ENCODE data around the gene CDH26.

Gene CDH26

DNA sequence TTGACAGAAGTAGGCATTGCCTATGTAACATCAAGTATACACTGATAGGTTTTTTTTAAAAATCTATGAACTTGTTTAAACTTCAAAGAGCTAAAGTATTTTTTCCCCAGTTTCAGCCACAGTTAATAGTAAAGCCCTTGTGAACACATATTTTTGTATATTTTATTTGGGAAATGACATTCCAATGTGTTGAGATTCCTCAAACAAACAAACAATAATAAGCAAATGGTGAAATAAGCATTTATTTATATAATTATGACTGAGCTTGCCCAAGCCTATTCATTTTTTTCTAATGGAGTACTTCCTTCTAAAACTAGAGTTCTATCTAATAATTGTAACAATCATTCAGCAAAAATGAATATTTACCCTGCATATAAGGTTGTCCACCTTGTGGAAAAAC, 37.3 kb upstream of the CDH26 start:
- Histone ChIP-seq H3K27me3 (ENCODE audit: insufficient read depth, poor library complexity, severe bottlenecking) (no peaks in the 10 kb centered on the region), H3K4me3 (replicated peaks; ENCODE audit: insufficient read depth, low read length) (no peak overlapping the region), H3K27ac (replicated peaks) (no peak overlapping the region)
- DNase-seq (ENCODE audit: low read depth in 1 of 2, low spot score in 1 of 2): no peak
- TF ChIP-seq, protein P1, sequence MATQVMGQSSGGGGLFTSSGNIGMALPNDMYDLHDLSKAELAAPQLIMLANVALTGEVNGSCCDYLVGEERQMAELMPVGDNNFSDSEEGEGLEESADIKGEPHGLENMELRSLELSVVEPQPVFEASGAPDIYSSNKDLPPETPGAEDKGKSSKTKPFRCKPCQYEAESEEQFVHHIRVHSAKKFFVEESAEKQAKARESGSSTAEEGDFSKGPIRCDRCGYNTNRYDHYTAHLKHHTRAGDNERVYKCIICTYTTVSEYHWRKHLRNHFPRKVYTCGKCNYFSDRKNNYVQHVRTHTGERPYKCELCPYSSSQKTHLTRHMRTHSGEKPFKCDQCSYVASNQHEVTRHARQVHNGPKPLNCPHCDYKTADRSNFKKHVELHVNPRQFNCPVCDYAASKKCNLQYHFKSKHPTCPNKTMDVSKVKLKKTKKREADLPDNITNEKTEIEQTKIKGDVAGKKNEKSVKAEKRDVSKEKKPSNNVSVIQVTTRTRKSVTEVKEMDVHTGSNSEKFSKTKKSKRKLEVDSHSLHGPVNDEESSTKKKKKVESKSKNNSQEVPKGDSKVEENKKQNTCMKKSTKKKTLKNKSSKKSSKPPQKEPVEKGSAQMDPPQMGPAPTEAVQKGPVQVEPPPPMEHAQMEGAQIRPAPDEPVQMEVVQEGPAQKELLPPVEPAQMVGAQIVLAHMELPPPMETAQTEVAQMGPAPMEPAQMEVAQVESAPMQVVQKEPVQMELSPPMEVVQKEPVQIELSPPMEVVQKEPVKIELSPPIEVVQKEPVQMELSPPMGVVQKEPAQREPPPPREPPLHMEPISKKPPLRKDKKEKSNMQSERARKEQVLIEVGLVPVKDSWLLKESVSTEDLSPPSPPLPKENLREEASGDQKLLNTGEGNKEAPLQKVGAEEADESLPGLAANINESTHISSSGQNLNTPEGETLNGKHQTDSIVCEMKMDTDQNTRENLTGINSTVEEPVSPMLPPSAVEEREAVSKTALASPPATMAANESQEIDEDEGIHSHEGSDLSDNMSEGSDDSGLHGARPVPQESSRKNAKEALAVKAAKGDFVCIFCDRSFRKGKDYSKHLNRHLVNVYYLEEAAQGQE (IDR thresholded peaks at IDR 0.05; ENCODE audit: insufficient replicate concordance, low read depth): no peak
- TF ChIP-seq, protein P2, sequence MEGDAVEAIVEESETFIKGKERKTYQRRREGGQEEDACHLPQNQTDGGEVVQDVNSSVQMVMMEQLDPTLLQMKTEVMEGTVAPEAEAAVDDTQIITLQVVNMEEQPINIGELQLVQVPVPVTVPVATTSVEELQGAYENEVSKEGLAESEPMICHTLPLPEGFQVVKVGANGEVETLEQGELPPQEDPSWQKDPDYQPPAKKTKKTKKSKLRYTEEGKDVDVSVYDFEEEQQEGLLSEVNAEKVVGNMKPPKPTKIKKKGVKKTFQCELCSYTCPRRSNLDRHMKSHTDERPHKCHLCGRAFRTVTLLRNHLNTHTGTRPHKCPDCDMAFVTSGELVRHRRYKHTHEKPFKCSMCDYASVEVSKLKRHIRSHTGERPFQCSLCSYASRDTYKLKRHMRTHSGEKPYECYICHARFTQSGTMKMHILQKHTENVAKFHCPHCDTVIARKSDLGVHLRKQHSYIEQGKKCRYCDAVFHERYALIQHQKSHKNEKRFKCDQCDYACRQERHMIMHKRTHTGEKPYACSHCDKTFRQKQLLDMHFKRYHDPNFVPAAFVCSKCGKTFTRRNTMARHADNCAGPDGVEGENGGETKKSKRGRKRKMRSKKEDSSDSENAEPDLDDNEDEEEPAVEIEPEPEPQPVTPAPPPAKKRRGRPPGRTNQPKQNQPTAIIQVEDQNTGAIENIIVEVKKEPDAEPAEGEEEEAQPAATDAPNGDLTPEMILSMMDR (IDR thresholded peaks at IDR 0.05; ENCODE audit: insufficient read depth, low read length): no peak

DNA sequence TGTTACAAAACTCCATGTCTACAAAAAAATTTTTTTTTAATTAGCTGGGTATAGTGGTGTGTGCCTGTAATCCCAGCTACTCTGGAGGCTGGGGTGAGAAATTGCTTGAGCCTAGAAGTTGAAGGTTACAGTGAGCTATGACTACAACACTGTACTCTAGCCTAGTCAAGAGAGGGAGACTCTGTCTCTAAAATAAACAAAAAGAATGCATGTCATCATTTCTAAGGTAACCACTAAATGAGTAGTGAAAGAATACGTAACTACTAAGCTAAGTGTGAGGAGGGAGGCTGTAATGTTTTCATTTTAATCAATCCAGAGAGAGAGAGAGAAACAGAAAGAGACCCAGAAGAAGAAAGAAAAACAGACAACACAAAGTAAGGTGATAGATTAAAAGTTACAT, 34.7 kb upstream of the CDH26 start:
- H3K4me3 ChIP-seq (replicated peaks; ENCODE audit: insufficient read depth, low read length): no peak overlapping the region
- no peak for DNase-seq (ENCODE audit: low read depth in 1 of 2, low spot score in 1 of 2)
- no peaks in the 10 kb centered on the region for H3K27me3 ChIP-seq (ENCODE audit: insufficient read depth, poor library complexity, severe bottlenecking)
- H3K27ac ChIP-seq (replicated peaks): no peak overlapping the region
- TF ChIP-seq SPI1 (IDR thresholded peaks at IDR 0.05; ENCODE audit: borderline replicate concordance, low read depth) (no peak), POLR2AphosphoS5 (IDR thresholded peaks at IDR 0.05; ENCODE audit: low read depth) (no peak), GABPA (IDR thresholded peaks at IDR 0.05; ENCODE audit: low read depth) (no peak)
- TF ChIP-seq, protein P1 (IDR thresholded peaks at IDR 0.05; ENCODE audit: insufficient replicate concordance, low read depth): no peak
- TF ChIP-seq, protein P2 (IDR thresholded peaks at IDR 0.05; ENCODE audit: insufficient read depth, low read length): no peak

DNA sequence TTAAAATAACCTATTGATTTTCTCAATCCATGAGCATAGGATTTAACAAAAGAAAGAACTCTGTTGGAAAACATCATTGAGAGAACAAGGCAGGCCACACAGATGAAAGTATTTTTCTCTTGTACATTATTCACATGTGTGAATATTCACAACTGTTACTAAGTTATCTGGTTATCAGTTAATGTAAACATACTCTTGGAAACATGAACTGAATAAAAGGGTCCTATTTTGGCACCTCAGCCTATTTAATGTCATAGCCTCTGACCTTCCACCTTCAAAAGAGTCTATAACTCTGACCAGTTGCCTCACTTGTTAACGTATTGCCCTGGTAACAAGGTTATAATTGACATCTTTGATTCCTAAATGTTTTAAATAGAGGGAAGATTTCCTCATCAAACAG, 32.9 kb upstream of the CDH26 start:
- TF ChIP-seq, protein P1 (IDR thresholded peaks at IDR 0.05; ENCODE audit: insufficient replicate concordance, low read depth): no peak
- TF ChIP-seq POLR2AphosphoS5 (IDR thresholded peaks at IDR 0.05; ENCODE audit: low read depth) (no peak), GABPA (IDR thresholded peaks at IDR 0.05; ENCODE audit: low read depth) (no peak), SPI1 (IDR thresholded peaks at IDR 0.05; ENCODE audit: borderline replicate concordance, low read depth) (no peak)
- TF ChIP-seq, protein P2 (IDR thresholded peaks at IDR 0.05; ENCODE audit: insufficient read depth, low read length): no peak
- no peak for DNase-seq (ENCODE audit: low read depth in 1 of 2, low spot score in 1 of 2)
- Histone ChIP-seq H3K27me3 (ENCODE audit: insufficient read depth, poor library complexity, severe bottlenecking) (no peaks in the 10 kb centered on the region), H3K27ac (replicated peaks) (no peak overlapping the region), H3K4me3 (replicated peaks; ENCODE audit: insufficient read depth, low read length) (no peak overlapping the region)
